ENCODE measurements around the gene DNAJC13. TPM values are rescaled to one million over a fixed set of nuclear protein-coding genes. Genes with fewer than 3 reads are reported as not detected.
A peak's percentile ranks its signal among the peaks of the same experiment; 100 is the strongest.
"Not testable (repeated sequence)": the region's sequence is repeated elsewhere in the genome, so short reads cannot be mapped to it uniquely, and the experiment has no call there.

The DNAJC13 gene
- total RNA-seq, 1 experiment from 2014 or later, result 24.7 TPM

- DNase-seq, result no peak
- ChIA-PET POLR2A (ENCODE audit: unreplicated experiment) (no interaction called here), CTCF (no interaction called here)
- Histone ChIP-seq H3K4me2 (ENCODE audit: low read length) (0 out of 2 replicates have a peak overlapping the region, but pooled peaks have one; percentile 5), H3F3A (ENCODE audit: low read length, unreplicated experiment) (no peaks in the 10 kb centered on the region), H3K27ac (ENCODE audit: low read length) (no peak overlapping the region), H3K79me2 (ENCODE audit: low read length) (no peaks in the 10 kb centered on the region), H3K4me3 (ENCODE audit: low read length) (no peak overlapping the region), H3K4me1 (ENCODE audit: insufficient read depth, low read length) (peaks cover 28% of the 10 kb centered on the region), H3K9me2 (replicated peaks; ENCODE audit: low read length) (no peaks in the 10 kb centered on the region), H3K27me3 (ENCODE audit: low read length) (no peaks in the 10 kb centered on the region), H2AFZ (ENCODE audit: low read length) (no peak overlapping the region), H3K9ac (ENCODE audit: low read length) (no peak overlapping the region), H3K36me3 (ENCODE audit: low read depth, low read length) (no peaks in the 10 kb centered on the region), H4K20me1 (ENCODE audit: low read length) (no peaks in the 10 kb centered on the region), H3K9me3 (ENCODE audit: low read length) (no peaks in the 10 kb centered on the region)
- BruUV-seq (replicated peaks), result no TSS peak
- no peak for TF ChIP-seq CTCF (conservative IDR thresholded peaks at IDR 0.05; ENCODE audit: low read depth, low read length)
- TF ChIP-seq EZH2phosphoT487 (IDR thresholded peaks at IDR 0.05; ENCODE audit: borderline replicate concordance, low read length), result no peak
- TF ChIP-seq EZH2 (IDR thresholded peaks at IDR 0.05; ENCODE audit: low read length, unreplicated experiment), result no peak
- intact Hi-C loops (cut with micrococcal nuclease), result no loop called here
- no peak for ATAC-seq
Measured at GRCh38 chr3:132553826-132554225, 136.5 kb downstream of the DNAJC13 start.

GRCh38 chr3:132554437-132554836 is 137.1 kb downstream of the DNAJC13 start:
- Histone ChIP-seq H2AFZ (ENCODE audit: low read length) (no peak overlapping the region), H3K27me3 (ENCODE audit: low read length) (no peaks in the 10 kb centered on the region), H3K9me2 (replicated peaks; ENCODE audit: low read length) (no peaks in the 10 kb centered on the region), H3K4me3 (ENCODE audit: low read length) (no peak overlapping the region), H3F3A (ENCODE audit: low read length, unreplicated experiment) (no peaks in the 10 kb centered on the region), H3K27ac (ENCODE audit: low read length) (no peak overlapping the region), H3K4me2 (ENCODE audit: low read length) (peak overlapping the region; percentile 5; the same call in 1 of the 2 replicates), H3K9me3 (ENCODE audit: low read length) (no peaks in the 10 kb centered on the region), H3K79me2 (ENCODE audit: low read length) (no peaks in the 10 kb centered on the region), H3K4me1 (ENCODE audit: insufficient read depth, low read length) (peaks cover 24% of the 10 kb centered on the region), H3K9ac (ENCODE audit: low read length) (no peak overlapping the region), H4K20me1 (ENCODE audit: low read length) (no peaks in the 10 kb centered on the region), H3K36me3 (ENCODE audit: low read depth, low read length) (no peaks in the 10 kb centered on the region)
- ChIA-PET POLR2A (ENCODE audit: unreplicated experiment) (no interaction called here), CTCF (no interaction called here)
- no TSS peak for BruUV-seq (replicated peaks)
- TF ChIP-seq CTCF (conservative IDR thresholded peaks at IDR 0.05; ENCODE audit: low read depth, low read length) (no peak), EZH2 (IDR thresholded peaks at IDR 0.05; ENCODE audit: low read length, unreplicated experiment) (no peak), EZH2phosphoT487 (IDR thresholded peaks at IDR 0.05; ENCODE audit: borderline replicate concordance, low read length) (no peak)
- ATAC-seq (peak; percentile 74), DNase-seq (peak; percentile 64)
- intact Hi-C loops (cut with micrococcal nuclease), result no loop called here

- H3K36me3 ChIP-seq (ENCODE audit: low read depth, low read length), result no peaks in the 10 kb centered on the region
- no peaks in the 10 kb centered on the region for H4K20me1 ChIP-seq (ENCODE audit: low read length)
- TF ChIP-seq EZH2 (IDR thresholded peaks at IDR 0.05; ENCODE audit: low read length, unreplicated experiment) (no peak), CTCF (conservative IDR thresholded peaks at IDR 0.05; ENCODE audit: low read depth, low read length) (no peak)
- peaks cover 13% of the 10 kb centered on the region for H3K4me1 ChIP-seq (ENCODE audit: insufficient read depth, low read length)
- POLR2A ChIA-PET (ENCODE audit: unreplicated experiment), result no interaction called here
- H2AFZ ChIP-seq (ENCODE audit: low read length), result no peak overlapping the region
- H3K4me2 ChIP-seq (ENCODE audit: low read length), result no peak overlapping the region
- no peaks in the 10 kb centered on the region for H3K79me2 ChIP-seq (ENCODE audit: low read length)
- no peak overlapping the region for H3K27ac ChIP-seq (ENCODE audit: low read length)
- CTCF ChIA-PET, result no interaction called here
- no peak overlapping the region for H3K9ac ChIP-seq (ENCODE audit: low read length)
- no peaks in the 10 kb centered on the region for H3K27me3 ChIP-seq (ENCODE audit: low read length)
- intact Hi-C loops (cut with micrococcal nuclease), result no loop called here
- no peaks in the 10 kb centered on the region for H3F3A ChIP-seq (ENCODE audit: low read length, unreplicated experiment)
- H3K4me3 ChIP-seq (ENCODE audit: low read length), result no peak overlapping the region
- BruUV-seq (replicated peaks), result no TSS peak
- no peaks in the 10 kb centered on the region for H3K9me3 ChIP-seq (ENCODE audit: low read length)
- no peaks in the 10 kb centered on the region for H3K9me2 ChIP-seq (replicated peaks; ENCODE audit: low read length)
- ATAC-seq, result no peak
- DNase-seq, result no peak
Measured at GRCh38 chr3:132555306-132556035, 138.2 kb downstream of the DNAJC13 start.

GRCh38 chr3:132556036-132556386 is 138.7 kb downstream of the DNAJC13 start:
- H3F3A ChIP-seq (ENCODE audit: low read length, unreplicated experiment); H3K9me3 ChIP-seq (ENCODE audit: low read length); H3K4me2 ChIP-seq (ENCODE audit: low read length); intact Hi-C loops (cut with micrococcal nuclease); DNase-seq; H3K79me2 ChIP-seq (ENCODE audit: low read length); H3K27me3 ChIP-seq (ENCODE audit: low read length); H2AFZ ChIP-seq (ENCODE audit: low read length); H3K36me3 ChIP-seq (ENCODE audit: low read depth, low read length); H4K20me1 ChIP-seq (ENCODE audit: low read length); H3K27ac ChIP-seq (ENCODE audit: low read length); BruUV-seq (replicated peaks); CTCF ChIA-PET; H3K9me2 ChIP-seq (replicated peaks; ENCODE audit: low read length); ATAC-seq; H3K9ac ChIP-seq (ENCODE audit: low read length); POLR2A ChIA-PET (ENCODE audit: unreplicated experiment); H3K4me3 ChIP-seq (ENCODE audit: low read length): not testable (repeated sequence)
- peaks cover 12% of the 10 kb centered on the region for H3K4me1 ChIP-seq (ENCODE audit: insufficient read depth, low read length)
